Vein endothelial cell (primary cell): Measurements from ENCODE around the gene EVI5. TPM values are rescaled to one million over a fixed set of nuclear protein-coding genes. Genes with fewer than 3 reads are reported as not detected.
A peak's percentile ranks its signal among the peaks of the same experiment; 100 is the strongest.

Experiments used
- small RNA-seq: library from RNA; depleted of rRNA; stranded (forward); fragments of <200 nt; gene quantifications from one replicate; pipeline ENCODE3, GENCODE V24; 2012
- total RNA-seq: library from RNA; depleted of rRNA; stranded (reverse); fragments of >200 nt; gene quantifications from 2 replicates; pipeline ENCODE4 v1.2.3, GENCODE V29; 2012

Gene EVI5
- total RNA-seq = 21.2 and 34.6 TPM in 2 replicates

GRCh38 chr1:92784639-92785500, at the start of gene EVI5:
TSS of gene EVI5 (minus strand) at chr1:92785108. CDS start at chr1:92736546, 48,562 bp downstream.

GRCh38 chr1:92831762-92832536, 47.0 kb upstream of the EVI5 start, which contains the start of gene RPL5:
TSS of gene RPL5 (plus strand) at chr1:92832040. CDS start at chr1:92832115, 75 bp downstream.

DNA sequence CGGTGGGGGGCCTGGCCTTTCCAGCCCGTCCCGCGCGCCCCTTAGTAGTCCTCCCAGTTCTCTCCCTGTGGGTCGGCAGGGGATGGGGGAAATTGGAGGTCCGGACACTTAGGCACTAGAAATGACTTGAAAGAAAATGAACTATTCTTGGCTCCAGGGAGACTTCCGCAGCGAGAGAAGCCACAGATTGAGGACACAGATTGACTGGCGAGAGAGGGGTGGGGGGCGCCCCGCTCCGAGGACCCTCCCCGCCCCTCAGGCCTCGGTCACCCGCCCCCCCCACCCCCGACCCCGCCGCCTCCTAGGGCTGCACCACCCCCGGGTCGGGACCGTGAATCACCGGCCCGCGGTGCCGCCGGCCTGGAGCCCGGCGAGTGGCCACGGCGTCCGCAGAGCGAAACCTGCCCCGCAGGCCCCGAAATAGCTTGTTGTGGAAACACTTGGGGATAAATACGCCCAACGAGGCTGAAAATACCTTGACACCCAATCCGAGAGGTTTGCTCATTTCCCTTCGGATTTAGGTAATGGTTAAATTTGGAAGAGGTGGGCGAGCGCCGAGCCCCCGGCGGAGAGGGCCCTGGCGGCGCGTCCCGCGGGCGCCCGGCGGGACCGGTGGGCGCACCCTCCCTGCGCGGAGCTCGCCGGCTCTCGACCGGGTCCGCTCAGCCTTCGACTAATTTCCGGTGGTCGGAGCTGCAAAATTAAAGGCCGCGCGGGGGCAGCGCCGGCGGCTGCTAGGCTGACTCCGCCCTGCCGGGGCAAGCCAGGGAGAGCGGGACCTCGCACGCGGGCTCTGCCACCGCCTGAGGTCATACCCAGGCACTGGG, 298.4 kb downstream of the EVI5 start, which contains the start of gene GFI1:
Gene GFI1, minus strand, starts transcription at position 675 of the 827 bp plus-strand sequence. CDS start 3,438 bp downstream, outside the sequence.

Small RNA genes lying within 50 kb of the gene (small RNA-seq; reads per million reads assigned to genes)
- gene AC104332.2 = not detected
- gene RNU4-59P = 0.53 reads per million, percentile 33 among the genes with 10 or more reads in this experiment

Other genes with a start within 250 kb of the EVI5 start
- gene RPL5, start 46.9 kb upstream of the EVI5 start, total RNA-seq = 1,117 and 1,288 TPM in 2 replicates
- 0.65 and 0.67 TPM in 2 replicates for gene DIPK1A, start 176.4 kb upstream of the EVI5 start, total RNA-seq